Measurements from ENCODE around the gene LGALS9.
"Not testable (repeated sequence)": the region's sequence is repeated elsewhere in the genome, so short reads cannot be mapped to it uniquely, and the experiment has no call there.

LGALS9 gene

DNA sequence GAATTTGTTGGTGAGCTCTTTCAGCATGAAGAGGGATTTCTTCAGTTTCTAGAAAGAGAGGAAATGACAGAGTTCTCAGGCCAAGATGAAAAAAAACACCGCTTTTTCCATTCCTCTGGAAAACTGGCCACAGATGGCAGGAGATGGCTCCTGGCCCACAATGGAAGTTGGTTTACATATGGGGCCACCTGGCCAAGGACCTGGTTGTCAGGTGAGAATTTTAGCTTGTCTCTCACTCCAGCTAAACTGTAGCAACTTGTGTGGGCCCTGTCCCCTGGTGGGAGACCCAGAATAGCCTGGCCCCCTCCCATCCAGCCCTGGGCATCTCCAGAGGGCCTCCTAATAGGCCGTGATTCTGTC, 33.6 kb downstream of the LGALS9 start:
- no peak for DNase-seq
- in situ Hi-C loops (cut with MboI; ENCODE audit: low pct_unique_long_range_greater_than_20kb, low sequenced_read_pairs), result loop anchor here (10.0 to 25.0 kb wide), 2 partner anchors 80 to 198 kb away; no protein-coding TSS in a partner anchor

DNA sequence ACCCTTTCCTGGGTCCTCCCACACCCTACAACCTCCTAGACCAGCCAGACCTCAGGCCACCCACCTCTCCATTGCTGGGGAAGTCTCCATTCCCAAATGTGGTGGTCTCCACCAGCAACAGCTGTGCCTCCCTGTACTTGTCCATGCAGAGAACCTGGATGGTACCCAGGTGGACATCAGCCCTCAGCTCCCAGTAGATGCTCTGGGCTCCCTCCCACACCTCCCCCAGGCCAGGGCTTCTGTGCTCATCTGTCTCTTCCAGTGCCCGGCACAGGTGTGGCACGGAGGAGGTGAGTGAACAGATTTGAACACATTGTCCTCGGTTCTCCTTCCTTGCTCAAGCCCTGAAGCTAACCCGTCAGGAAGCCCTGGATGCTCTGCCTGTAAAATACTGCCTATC, 34.6 kb downstream of the LGALS9 start:
- no peak for DNase-seq
- in situ Hi-C loops (cut with MboI; ENCODE audit: low pct_unique_long_range_greater_than_20kb, low sequenced_read_pairs), result loop anchor here (10.0 to 25.0 kb wide), 2 partner anchors 79 to 197 kb away; no protein-coding TSS in a partner anchor

DNA sequence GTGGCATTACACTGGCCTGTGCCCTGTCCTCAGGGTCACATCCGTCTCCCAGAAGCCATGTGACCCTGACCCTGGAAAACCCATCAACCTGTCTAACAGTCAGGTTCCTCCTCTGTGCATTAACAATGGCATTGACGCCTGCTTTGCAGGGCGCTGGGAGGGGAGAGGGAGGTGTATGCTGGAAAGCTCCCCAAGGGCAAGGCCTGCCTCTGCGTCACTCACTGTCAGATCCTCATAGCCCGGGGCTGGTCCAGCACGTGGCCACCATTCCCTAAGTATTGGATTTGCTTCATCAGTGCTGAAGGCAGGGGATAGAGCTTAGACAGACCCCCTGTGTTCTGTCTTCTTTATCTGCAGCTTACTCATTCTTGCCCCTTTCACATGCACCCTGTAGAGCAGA, 35.3 kb downstream of the LGALS9 start:
- in situ Hi-C loops (cut with MboI; ENCODE audit: low pct_unique_long_range_greater_than_20kb, low sequenced_read_pairs), result loop anchor here (10.0 to 25.0 kb wide), 2 partner anchors 79 to 196 kb away; no protein-coding TSS in a partner anchor
- not testable (repeated sequence) for DNase-seq

DNA sequence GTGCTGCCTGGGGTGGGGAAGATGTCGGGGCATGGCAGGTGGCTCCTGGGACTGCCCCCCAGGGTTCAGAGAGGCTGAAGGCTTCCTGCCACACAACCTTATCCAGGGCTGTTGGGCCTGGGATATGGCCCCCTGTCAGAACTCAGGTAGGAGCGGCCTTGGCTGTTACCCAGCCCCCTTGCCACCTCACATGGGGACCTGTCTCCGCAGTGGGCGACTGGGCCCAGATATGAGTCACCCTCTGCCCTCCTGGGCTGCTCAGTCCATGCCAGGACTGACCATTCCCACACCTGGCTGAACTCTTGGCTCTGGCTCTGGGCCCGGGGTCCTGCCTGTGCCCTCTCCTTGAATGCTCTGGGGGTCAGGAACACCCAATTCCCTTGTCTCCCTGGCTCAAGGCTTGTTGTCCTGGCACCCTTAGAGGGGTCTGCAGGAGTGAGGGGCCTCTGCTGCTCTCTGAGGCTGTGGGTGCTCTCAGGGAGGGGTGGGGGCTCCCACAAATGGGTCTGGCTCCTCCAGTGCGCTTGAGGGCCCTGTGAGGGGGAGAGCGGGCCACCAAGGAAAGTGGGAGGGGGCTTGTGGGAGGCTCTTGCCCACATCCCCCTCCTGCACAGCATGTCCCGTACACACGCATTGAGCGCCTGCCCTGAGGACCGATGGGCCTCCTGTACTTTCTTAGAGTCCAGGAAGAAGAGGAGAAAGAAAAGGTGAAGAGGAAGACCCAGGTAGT, 36.0 kb downstream of the LGALS9 start:
- in situ Hi-C loops (cut with MboI; ENCODE audit: low pct_unique_long_range_greater_than_20kb, low sequenced_read_pairs), result loop anchor here (10.0 to 25.0 kb wide), 2 partner anchors 78 to 195 kb away; no protein-coding TSS in a partner anchor

DNA sequence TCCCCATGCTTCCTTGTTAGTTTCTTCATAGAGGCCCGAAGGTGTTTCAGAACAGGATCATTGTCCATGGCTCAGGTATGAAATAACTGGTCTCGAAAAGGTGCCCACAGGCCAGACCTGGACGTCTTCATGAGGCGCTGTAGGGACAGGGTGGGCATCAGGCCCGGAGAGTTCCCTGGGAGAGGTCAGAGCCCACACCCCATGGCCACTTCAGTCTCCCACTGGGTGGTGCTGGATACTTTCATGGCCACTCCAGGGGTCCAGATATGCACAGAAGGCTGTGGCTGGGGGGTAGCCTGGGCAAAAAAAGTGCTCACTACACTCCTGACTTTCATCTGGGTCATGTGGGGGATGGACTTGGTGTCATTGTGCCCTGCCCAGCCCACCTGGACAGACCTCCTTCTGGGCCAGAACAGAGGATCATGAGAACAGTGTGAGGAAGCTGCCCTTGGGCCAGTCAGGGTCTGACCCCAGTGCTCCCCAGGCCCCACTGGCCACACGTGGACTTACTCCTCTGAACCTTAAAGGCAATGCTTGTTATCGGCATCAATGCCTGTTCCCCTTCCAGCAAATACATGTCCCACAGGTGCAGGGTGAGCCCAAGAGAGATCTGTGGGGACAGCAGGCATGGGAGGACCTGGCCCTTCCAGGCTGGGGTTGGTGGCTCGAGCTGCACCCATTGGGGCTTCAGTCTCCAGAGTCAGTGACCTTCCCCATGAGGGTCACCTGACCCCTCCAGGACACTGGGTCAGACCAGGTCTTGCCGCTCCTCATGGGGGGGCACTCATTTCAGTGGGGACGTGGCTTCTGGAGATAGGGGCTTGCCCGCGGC, 36.9 kb downstream of the LGALS9 start:
- no peak for DNase-seq
- in situ Hi-C loops (cut with MboI; ENCODE audit: low pct_unique_long_range_greater_than_20kb, low sequenced_read_pairs), result loop anchor here (10.0 to 25.0 kb wide), 2 partner anchors 77 to 194 kb away; no protein-coding TSS in a partner anchor

More for the DNA sequence above, 36.0 kb downstream of the LGALS9 start:
- DNase-seq, result no peak

DNA sequence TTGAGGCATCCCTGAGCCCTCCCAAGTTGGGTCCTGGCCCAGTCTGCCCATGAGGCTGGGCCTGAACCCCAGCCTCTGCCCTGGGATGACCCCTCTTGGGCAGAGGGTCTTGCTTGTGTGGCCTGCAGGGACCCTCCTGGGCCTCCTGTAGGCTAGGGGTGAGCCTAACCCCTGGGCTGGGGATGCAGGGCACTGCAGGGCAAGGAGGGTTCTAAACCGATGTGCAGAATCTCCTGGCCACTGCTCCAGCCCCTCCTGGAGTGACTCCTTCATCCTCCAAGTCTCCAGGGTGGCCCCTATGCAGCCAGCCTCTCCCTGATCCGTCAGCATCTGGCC, 37.5 kb downstream of the LGALS9 start:
- in situ Hi-C loops (cut with MboI; ENCODE audit: low pct_unique_long_range_greater_than_20kb, low sequenced_read_pairs), result loop anchor here (10.0 to 25.0 kb wide), 2 partner anchors 76 to 194 kb away; no protein-coding TSS in a partner anchor
- DNase-seq, result no peak

DNA sequence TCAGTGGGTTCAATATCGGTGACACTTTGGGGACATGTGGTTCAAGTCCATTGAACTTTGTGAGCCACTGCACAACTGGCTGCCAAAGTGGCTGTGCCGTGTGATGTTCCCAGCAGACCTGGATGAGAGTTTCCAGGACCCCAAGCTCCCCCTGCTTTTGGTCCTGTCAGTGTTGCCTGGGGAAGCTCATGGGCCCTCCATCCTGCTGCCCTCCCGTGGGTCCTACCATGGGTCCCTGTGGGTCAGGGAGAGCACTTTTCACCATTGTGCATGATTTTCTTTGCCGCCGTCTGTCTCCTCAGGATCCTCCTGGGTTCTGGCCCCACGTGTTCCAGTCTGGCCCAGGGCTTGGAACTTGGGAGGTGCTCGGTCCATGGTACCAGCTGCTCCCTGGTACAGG, 38.1 kb downstream of the LGALS9 start:
- no peak for DNase-seq
- in situ Hi-C loops (cut with MboI; ENCODE audit: low pct_unique_long_range_greater_than_20kb, low sequenced_read_pairs), result loop anchor here (10.0 to 25.0 kb wide), 2 partner anchors 76 to 193 kb away; no protein-coding TSS in a partner anchor

DNA sequence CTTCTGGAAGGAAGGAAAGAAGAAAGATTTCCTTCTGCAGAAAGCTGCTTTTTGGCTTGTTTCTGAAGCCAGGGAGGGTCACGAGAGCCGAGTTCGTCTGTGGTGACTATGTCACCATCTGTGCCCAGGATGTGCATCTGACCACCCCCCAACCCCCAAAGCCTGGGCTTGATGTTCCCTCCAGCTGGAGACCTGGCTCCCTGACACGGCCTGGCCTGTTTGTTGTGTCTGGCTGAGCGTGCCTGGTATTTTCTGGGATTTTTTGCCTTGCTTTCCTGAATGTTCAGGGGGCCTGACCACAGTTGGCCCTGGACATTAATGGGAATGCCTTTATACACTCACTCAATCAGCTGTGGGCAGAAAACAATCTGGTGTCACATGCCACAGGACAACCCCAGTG, 38.9 kb downstream of the LGALS9 start:
- in situ Hi-C loops (cut with MboI; ENCODE audit: low pct_unique_long_range_greater_than_20kb, low sequenced_read_pairs), result loop anchor here (10.0 to 25.0 kb wide), 2 partner anchors 75 to 192 kb away; no protein-coding TSS in a partner anchor
- no peak for DNase-seq

DNA sequence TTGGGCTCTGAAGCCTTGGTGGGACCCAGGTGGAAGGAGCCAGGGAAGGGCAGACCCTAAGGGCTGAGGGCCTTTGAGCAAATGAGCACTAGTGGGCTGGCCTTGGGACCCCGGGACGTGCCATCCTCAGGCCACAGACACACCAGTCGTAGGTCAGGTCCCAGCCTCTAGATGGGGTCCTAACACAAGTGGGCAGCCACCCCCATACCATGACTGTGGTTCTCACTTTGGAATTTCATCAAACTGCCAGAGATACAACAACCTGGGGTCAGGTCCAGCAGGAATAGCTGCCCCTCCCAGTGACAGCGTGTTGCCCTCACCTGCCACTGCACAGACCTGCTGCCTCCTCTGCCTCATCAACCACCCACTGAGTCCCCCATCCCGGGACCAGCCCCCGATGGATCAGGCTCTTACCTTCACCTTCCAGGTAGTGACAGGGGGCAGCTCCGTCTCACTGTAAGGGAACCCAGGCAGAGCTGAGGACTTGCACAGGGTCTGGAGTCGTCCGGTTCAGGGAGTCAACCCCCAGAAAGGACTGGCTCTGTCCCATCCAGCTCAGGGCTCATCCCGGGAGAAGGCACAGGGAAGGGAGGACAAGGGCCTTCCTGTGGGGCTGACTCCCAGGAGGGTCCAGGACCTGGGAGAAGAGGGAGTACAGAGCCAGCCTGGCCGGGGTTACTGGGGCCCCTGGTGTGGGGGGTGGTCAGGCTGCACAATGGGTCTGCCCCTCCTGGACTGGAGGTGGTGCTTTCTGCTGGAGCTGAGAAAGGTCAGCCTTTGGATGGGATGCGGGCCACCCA, 40.0 kb downstream of the LGALS9 start:
- no peak for DNase-seq
- in situ Hi-C loops (cut with MboI; ENCODE audit: low pct_unique_long_range_greater_than_20kb, low sequenced_read_pairs), result loop anchor here (25.0 kb wide), 1 partner anchor 191 kb away; no protein-coding TSS in a partner anchor

DNA sequence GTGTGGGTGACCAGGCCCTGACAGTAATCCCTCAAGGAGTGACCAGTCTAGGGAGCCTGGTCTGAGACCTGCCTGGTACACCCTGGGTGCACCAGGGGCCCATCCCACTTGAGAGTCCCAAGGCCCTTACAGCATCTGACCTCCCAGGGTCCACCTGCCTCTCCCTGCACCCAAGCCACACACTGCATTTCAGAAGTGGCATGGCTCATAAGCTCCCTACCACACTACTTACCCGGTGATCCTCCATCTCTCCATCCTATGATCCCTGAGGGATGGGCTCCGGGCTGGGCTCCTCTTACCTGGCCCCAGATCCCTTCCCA, 40.6 kb downstream of the LGALS9 start:
- no peak for DNase-seq
- in situ Hi-C loops (cut with MboI; ENCODE audit: low pct_unique_long_range_greater_than_20kb, low sequenced_read_pairs), result loop anchor here (25.0 kb wide), 1 partner anchor 191 kb away; no protein-coding TSS in a partner anchor

DNA sequence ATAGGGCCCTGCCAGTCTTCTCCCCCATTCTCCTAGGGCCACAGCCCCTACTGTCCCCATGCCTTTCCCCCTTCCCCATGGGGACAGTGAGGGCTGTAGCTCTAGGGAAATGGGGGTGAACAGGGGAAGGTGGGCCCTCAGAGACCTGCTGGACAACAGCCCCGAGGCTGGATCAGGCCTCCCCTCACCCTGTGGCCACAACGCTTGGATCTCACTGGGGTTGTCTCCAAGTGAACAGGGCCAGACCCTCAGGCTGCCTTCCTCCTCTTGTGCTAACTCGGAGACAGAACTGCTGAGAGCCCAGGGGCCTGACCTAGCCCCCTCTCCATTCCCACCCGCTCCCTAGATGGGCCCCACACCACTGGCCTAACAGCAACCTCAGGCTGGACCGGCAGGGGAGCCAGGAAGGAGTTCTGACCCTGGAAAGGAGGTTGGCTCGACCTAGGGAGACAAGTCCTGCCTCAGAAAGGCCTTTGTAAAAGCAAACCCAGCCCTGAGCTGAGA, 41.0 kb downstream of the LGALS9 start:
- not testable (repeated sequence) for DNase-seq
- in situ Hi-C loops (cut with MboI; ENCODE audit: low pct_unique_long_range_greater_than_20kb, low sequenced_read_pairs), result loop anchor here (25.0 kb wide), 1 partner anchor 190 kb away; no protein-coding TSS in a partner anchor

DNA sequence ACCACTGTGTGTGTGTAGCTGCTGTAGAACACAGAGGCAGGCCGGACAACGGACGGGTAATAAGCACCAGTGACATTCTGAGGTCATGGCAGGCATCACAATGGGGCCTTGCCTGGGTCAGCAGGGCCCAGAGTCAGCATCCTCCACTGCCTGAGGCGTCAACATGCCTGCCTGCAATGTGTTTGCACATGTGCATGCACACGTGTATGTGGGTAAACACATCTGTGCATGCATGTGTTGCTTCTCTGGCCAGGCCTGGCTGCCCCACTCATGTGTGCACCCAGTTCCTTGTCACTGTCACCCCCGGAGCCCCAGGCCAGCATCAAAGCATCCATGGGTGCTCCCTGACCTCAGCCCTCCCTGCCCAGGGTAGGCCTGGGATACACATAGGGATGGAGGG, 43.3 kb downstream of the LGALS9 start:
- DNase-seq, result no peak

DNA sequence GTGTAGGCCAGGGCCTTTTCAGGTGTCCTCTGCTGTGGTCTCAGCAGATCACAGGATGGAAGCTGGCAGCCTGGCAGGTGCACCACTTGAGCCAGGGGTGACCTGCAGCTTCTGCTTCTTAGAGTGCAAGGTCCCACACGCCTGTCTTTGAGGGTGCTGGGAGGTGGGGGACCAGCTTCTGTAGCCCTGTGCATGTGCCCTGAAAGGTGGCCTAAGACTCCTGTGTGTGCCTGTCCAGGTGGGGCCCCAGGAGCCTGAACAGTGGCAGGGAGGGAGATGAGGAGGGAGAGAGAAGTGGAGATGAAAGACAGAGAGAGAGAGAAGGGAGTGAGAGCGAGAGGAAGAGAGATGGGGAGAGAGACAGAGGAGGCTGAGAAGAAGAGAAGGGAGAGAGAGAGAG, 46.2 kb downstream of the LGALS9 start:
- in situ Hi-C loops (cut with MboI; ENCODE audit: low pct_unique_long_range_greater_than_20kb, low sequenced_read_pairs), result no loop called here
- DNase-seq, result no peak

More for the DNA sequence above, 43.3 kb downstream of the LGALS9 start:
- in situ Hi-C loops (cut with MboI; ENCODE audit: low pct_unique_long_range_greater_than_20kb, low sequenced_read_pairs), result loop anchor here (25.0 kb wide), 1 partner anchor 188 kb away; no protein-coding TSS in a partner anchor

DNA sequence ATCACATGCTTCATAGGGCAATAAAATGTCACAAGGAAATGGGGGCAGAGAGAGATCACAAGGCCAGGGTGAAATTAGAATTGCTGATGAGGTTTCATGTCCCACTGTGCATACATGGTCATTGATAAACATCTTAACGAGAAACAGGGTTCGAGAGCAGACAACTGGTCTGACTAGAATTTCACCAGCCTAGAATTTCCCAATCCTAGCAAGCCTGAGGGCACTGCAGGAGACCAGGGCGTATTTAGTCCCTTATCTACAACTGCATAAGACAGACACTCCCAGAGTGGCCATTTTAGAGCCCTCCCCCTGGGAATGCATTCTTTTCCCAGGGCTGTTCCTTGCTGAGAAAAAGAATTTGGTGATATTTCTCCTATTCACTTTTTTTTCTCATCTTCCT, 55.3 kb downstream of the LGALS9 start:
- DNase-seq; in situ Hi-C loops (cut with MboI; ENCODE audit: low pct_unique_long_range_greater_than_20kb, low sequenced_read_pairs): not testable (repeated sequence)

DNA sequence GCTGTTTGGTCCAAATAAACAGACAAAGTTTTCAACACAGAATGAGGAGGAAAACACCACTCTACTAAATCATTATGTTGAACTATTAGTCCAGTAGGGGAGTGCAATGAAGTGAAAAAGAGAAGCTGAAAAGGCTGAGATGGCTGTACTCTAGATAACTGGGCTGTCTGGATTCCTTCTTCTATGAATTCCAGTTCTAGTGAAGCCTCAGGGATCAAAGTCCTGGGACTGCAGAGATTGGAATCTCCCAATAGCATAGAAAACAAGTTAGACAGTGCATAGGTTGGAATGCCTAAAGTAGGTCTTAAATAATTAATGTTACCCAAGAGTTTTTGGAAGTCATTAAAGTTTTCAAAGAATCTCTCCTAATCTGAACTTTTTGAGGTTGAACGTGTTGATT, 59.9 kb downstream of the LGALS9 start:
- in situ Hi-C loops (cut with MboI; ENCODE audit: low pct_unique_long_range_greater_than_20kb, low sequenced_read_pairs), result no loop called here

DNA sequence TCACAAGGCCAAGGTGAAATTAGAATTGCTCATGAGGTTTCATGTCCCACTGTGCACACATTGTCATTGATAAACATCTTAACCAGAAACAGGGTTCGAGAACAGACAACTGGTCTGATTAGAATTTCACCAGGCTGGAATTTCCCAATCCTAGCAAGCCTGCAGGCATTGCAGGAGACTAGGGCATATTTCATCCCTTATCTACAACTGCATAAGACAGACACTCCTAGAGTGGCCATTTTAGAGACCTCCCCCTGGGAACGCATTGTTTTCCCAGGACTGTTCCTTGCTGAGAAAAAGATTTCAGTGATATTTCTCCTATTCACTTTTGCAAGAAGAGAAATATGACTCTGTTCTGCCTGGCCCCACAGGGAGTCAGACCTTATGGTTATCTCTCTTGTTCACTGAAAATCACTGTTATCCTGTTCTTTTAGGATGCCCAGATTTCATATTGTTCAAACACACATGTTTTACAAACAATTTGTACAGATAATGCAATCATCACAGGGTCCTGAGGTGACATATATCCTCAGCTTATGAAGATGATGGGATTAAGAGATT, 64.3 kb downstream of the LGALS9 start:
- in situ Hi-C loops (cut with MboI; ENCODE audit: low pct_unique_long_range_greater_than_20kb, low sequenced_read_pairs), result not testable (repeated sequence)
- DNase-seq, result peak; percentile 11

More for the DNA sequence above, 59.9 kb downstream of the LGALS9 start:
- DNase-seq, result no peak
